AG04450 (cell line): Measurements from ENCODE around the gene PCA3. TPM values are rescaled to one million over a fixed set of nuclear protein-coding genes. Genes with fewer than 3 reads are reported as not detected.

ENCODE experiments used
- CTCF ChIA-PET: fragments of 300-600, 350-600 bp; formaldehyde crosslinking; extraction: SDS; loops from one replicate; lab custom pipeline; 2022; ENCODE audit warnings: antibody characterized with exemption, inconsistent platforms; lab: Charles Lee
- POLR2A ChIA-PET: fragments of 350-600 bp; formaldehyde crosslinking; extraction: SDS; loops from one replicate; lab custom pipeline; 2021; ENCODE audit warnings: antibody characterized with exemption, inconsistent platforms; lab: Yijun Ruan, JAX
- DNase-seq: peaks from one replicate; pipeline ENCODE4 v3.0.0-alpha.2; 2011; ENCODE audit warnings: low read depth, low spot score
- H3K27ac ChIP-seq: one replicate; pipeline ENCODE4 v1.5.1; 2012; ENCODE audit warnings: low read depth, low read length, control low read depth
- H3K27me3 ChIP-seq: one replicate; pipeline ENCODE4 v1.6.0; 2012; ENCODE audit warnings: low read length; ENCODE audit not compliant: control insufficient read depth, insufficient read depth
- H3K4me3 ChIP-seq: 2 replicates; pipeline ENCODE4 v1.5.1; 2011; ENCODE audit warnings: mild to moderate bottlenecking, low read depth, low read length, control low read depth
- H3K9me3 ChIP-seq: 2 replicates; pipeline ENCODE4 v1.5.1; 2012; ENCODE audit warnings: low read length; ENCODE audit not compliant: control insufficient read depth, insufficient read depth
- CTCF ChIP-seq: IDR thresholded peaks from 2 replicates; pipeline ENCODE4 v1.5.1; 2011; ENCODE audit warnings: low read depth, low read length, control low read depth, inconsistent platforms
- polyA plus RNA-seq: library from polyadenylated mRNA; depleted of rRNA; stranded (reverse); fragments of >200 nt; gene quantifications from 2 replicates; pipeline ENCODE4 v1.2.3, GENCODE V29; 2011

The PCA3 gene
- polyA plus RNA-seq, 1 experiment, result not detected

GRCh38 chr9:76800901-76801300 is 36.7 kb downstream of the PCA3 start:
- ChIA-PET POLR2A (no interaction called here), CTCF (interaction anchor here (1.4 kb wide), 1 partner anchor 9 kb away, joined by 5 read pairs; no protein-coding TSS in a partner anchor)
- H3K9me3 ChIP-seq, result no peaks in the 10 kb centered on the region
- no peak overlapping the region for H3K27ac ChIP-seq
- H3K4me3 ChIP-seq, result no peak overlapping the region
- TF ChIP-seq CTCF, result no peak
- H3K27me3 ChIP-seq, result peaks cover 10% of the 10 kb centered on the region
- DNase-seq, result no peak

GRCh38 chr9:76803083-76803482 is 38.8 kb downstream of the PCA3 start:
- Histone ChIP-seq H3K27ac (no peak overlapping the region), H3K4me3 (no peak overlapping the region), H3K27me3 (peaks cover 6% of the 10 kb centered on the region), H3K9me3 (no peaks in the 10 kb centered on the region)
- no peak for TF ChIP-seq CTCF
- DNase-seq, result no peak
- ChIA-PET POLR2A (no interaction called here), CTCF (no interaction called here)

- Histone ChIP-seq H3K27ac (no peak overlapping the region), H3K9me3 (no peaks in the 10 kb centered on the region), H3K4me3 (no peak overlapping the region), H3K27me3 (peaks cover 6% of the 10 kb centered on the region)
- POLR2A ChIA-PET, result no interaction called here
- CTCF ChIA-PET, result no interaction called here
- no peak for DNase-seq
- no peak for TF ChIP-seq CTCF
These were observed 39.5 kb downstream of the PCA3 start for GRCh38 chr9:76803762-76804161.

- H3K27me3 ChIP-seq, result no peaks in the 10 kb centered on the region
- CTCF ChIA-PET, result interaction anchor here (0.9 to 6.7 kb wide), 4 partner anchors 165 to 187 kb away, joined by 3 to 110 read pairs (median 48); no protein-coding TSS in a partner anchor
- no peak overlapping the region for H3K4me3 ChIP-seq
- POLR2A ChIA-PET, result no interaction called here
- TF ChIP-seq CTCF, result no peak
- no peak overlapping the region for H3K27ac ChIP-seq
- no peaks in the 10 kb centered on the region for H3K9me3 ChIP-seq
- no peak for DNase-seq
These were observed 44.4 kb downstream of the PCA3 start for GRCh38 chr9:76808636-76809035.

GRCh38 chr9:76810377-76810957 is 46.2 kb downstream of the PCA3 start:
- peak; percentile 38 for DNase-seq
- ChIA-PET POLR2A (no interaction called here), CTCF (interaction anchor here (0.6 to 6.7 kb wide), 28 partner anchors 9 to 342 kb away, joined by 3 to 110 read pairs (median 4); no protein-coding TSS in a partner anchor)
- H3K9me3 ChIP-seq, result no peaks in the 10 kb centered on the region
- H3K4me3 ChIP-seq, result no peak overlapping the region
- H3K27ac ChIP-seq, result no peak overlapping the region
- TF ChIP-seq CTCF, result peak; percentile 95
- no peaks in the 10 kb centered on the region for H3K27me3 ChIP-seq
